AG04449 (cell line): ENCODE results near the gene CHRDL2.

Experiments
- CTCF ChIA-PET: fragments of 350-600 bp; formaldehyde crosslinking; extraction: SDS; loops from one replicate; lab custom pipeline; 2021; ENCODE audit warnings: antibody characterized with exemption; lab: Yijun Ruan, JAX
- POLR2A ChIA-PET: fragments of 400-600, 350-600 bp; formaldehyde crosslinking; extraction: SDS; loops from one replicate; lab custom pipeline; 2020; ENCODE audit warnings: antibody characterized with exemption, inconsistent platforms; lab: Yijun Ruan, JAX
- DNase-seq: peaks from one replicate; pipeline ENCODE4 v3.0.0-alpha.2; 2010; ENCODE audit warnings: low read depth, low spot score
- H3K4me3 ChIP-seq: 2 replicates; pipeline ENCODE4 v1.5.1; 2011; ENCODE audit warnings: low read depth, mild to moderate bottlenecking, control low read depth, low read length
- TF ChIP-seq, protein P1 (sequence below): IDR thresholded peaks from one replicate; pipeline ENCODE4 v1.5.1; 2011; ENCODE audit warnings: mild to moderate bottlenecking, moderate library complexity, low read length, control low read depth, inconsistent platforms; ENCODE audit not compliant: insufficient read depth; ENCODE audit errors: missing control alignments

Gene CHRDL2

DNA sequence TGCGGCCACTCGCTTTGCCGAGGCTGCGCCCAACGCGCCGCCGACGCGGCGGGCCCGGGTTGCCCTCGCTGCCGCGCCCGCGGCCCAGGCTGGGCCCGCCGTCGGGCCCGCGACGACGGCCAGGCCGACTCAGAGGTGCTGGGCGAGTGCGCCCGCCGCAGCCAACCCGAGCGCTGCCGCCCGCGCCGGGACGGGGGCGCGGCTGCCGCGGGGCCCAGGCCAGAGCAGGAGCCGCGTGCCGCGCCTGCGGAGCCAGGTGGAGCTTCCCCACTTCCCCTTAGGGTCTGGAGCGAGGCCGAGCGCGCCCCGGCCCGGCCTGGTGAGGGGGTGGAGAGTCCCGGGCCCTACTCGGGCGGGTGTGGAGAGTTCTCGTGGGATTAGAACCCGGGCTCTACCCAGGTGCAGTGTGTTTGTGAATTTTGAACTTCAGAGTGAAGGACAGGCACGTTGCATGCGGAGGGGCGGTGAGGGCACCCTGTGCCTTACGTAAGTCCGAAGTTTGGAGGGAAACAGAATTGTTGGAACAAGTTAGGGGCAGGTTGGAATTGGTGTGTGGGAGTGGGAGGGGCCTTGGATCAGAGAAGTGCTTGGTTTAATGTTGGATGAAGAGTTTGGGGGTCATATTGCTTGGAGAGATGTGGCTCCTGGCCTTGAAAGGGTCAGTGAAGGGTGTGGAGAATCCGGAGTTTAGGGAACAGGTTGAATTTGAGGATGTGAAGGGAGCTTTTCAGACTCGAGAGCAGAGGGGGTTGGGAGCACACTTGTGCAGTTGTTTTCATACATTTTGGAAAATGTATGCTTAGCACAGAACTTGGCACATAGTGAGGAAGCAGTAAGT is 18.1 kb upstream of the CHRDL2 start:
- ChIA-PET POLR2A (no interaction called here), CTCF (interaction anchor here (1.0 to 3.6 kb wide), 4 partner anchors 10 to 120 kb away, joined by 3 to 37 read pairs (median 6); no protein-coding TSS in a partner anchor)
- H3K4me3 ChIP-seq, result peak overlapping the region; percentile 73
- TF ChIP-seq, protein P1, sequence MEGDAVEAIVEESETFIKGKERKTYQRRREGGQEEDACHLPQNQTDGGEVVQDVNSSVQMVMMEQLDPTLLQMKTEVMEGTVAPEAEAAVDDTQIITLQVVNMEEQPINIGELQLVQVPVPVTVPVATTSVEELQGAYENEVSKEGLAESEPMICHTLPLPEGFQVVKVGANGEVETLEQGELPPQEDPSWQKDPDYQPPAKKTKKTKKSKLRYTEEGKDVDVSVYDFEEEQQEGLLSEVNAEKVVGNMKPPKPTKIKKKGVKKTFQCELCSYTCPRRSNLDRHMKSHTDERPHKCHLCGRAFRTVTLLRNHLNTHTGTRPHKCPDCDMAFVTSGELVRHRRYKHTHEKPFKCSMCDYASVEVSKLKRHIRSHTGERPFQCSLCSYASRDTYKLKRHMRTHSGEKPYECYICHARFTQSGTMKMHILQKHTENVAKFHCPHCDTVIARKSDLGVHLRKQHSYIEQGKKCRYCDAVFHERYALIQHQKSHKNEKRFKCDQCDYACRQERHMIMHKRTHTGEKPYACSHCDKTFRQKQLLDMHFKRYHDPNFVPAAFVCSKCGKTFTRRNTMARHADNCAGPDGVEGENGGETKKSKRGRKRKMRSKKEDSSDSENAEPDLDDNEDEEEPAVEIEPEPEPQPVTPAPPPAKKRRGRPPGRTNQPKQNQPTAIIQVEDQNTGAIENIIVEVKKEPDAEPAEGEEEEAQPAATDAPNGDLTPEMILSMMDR, result no peak
- DNase-seq, result no peak

DNA sequence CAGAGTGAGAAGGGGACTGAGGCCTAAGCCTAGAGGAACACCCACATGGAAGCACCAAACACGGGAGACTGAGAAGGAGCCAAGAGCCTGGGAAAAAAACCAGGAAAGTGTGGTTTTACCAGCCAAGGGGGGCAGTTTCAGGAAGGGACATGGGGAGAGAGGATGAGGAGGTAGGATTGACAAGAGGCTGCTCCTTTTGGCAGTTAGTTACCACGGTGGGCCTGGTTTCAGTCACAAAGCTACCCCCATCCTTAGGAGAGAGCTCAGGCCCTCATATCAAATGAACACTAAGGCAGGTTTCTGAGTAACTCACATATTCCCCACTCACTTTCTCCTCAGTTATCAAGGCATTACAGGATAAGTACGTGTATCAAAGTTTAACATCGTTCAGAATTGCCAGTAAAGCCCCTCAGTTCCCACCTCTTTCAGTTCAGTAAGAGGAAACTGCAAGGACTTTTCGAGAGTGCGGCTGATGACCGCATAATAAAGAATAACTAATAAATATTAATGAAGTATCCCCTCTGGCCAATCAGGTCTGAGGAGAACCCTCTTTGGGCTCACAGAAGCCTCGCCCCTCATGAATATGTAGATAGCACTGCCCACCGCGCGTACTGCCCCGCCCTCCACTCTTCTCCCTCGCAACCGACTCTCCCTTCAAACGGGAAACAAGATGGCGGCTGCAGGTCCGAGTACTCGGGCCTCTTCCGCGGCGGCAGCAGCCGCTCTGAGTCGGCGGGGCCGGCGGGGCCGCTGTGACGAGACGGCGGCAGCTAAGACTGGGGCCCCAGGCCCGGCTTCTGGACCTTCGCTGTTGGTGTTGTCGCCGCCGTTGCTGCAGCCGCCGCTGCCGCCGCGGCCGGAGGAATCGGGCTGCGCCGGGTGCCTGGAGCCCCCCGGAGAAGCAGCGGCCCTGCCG is 17.2 kb upstream of the CHRDL2 start, which contains the start of gene RNF169:
Gene RNF169, plus strand, starts transcription at position 639 of the 916 bp plus-strand sequence. Its CDS starts 32 bp downstream, at position 671.
- CTCF ChIA-PET, result interaction anchor here (0.8 to 3.6 kb wide), 8 partner anchors 9 to 295 kb away, joined by 3 to 37 read pairs (median 4); no protein-coding TSS in a partner anchor
- TF ChIP-seq, protein P1, result no peak
- POLR2A ChIA-PET, result interaction anchor here (0.6 kb wide), 1 partner anchor 1639 kb away, joined by 3 read pairs; no protein-coding TSS in a partner anchor
- peak; percentile 79 for DNase-seq
- H3K4me3 ChIP-seq, result peak within 1 kb of the TSS; percentile 73

DNA sequence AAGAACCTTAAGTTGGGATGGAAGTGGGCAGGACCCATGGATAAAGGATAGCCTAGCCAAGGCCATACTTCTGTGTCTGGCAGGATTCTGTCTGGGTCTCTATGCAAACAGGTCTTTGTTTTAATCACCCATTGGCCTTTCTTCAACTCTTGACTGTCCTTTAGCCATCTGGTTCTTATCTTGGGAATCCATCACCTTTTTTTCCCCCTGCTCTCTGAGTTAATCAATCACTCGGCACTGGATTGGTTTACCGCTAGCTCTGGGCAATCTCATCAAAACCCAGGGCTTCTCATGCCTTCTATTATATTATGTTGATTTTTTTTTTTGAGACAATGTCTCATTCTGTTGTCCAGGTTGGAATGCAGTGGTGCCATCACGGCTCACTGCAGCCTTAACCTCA is 15.6 kb upstream of the CHRDL2 start:
- TF ChIP-seq, protein P1, result no peak
- H3K4me3 ChIP-seq, result no peak overlapping the region
- ChIA-PET CTCF (interaction anchor here (1.2 to 3.6 kb wide), 4 partner anchors 7 to 45 kb away, joined by 3 to 37 read pairs (median 4); no protein-coding TSS in a partner anchor), POLR2A (no interaction called here)
- DNase-seq, result no peak

DNA sequence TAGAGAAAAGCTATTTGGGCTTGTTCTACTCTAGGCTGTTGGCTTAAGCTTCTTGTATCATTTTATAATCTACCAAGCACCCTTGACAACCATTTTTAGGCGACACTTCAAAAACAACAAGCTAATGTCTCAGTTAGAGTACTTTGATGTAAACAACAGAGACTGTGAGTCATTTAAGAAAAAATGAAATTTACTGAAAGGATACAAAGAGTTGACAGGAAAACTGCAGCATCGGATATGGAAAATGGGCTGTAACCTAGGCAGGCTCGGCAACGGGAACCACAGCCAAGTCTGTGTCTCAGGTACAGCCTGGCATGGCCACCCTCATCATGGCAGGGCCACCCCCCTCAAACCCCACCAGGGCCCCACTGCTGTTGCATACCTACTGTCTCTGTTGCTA is 13.1 kb upstream of the CHRDL2 start:
- DNase-seq, result no peak
- CTCF ChIA-PET, result interaction anchor here (0.9 to 3.3 kb wide), 7 partner anchors 10 to 186 kb away, joined by 3 to 19 read pairs (median 5); no protein-coding TSS in a partner anchor
- POLR2A ChIA-PET, result no interaction called here
- no peak overlapping the region for H3K4me3 ChIP-seq
- TF ChIP-seq, protein P1, result no peak

DNA sequence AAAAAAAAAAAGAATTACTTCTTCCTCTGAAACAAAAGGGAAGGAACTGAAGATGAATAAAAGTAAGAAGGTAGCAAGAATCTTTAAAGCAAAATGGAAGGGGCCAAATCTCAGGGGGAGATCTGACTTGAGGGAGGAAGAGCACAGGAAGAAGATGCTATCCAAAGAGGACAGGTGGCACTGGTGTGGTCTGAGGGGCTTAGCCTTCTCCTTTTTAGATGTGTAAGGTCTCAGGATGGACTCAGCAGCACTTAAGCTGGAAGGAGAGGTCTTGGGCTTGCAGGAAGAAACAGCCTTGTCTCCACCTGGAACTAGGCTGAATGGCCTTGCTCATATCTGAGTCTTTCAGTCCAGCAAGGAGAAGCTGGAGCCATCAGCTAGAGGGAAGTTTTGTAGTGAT is 12.4 kb upstream of the CHRDL2 start:
- no peak for DNase-seq
- no peak overlapping the region for H3K4me3 ChIP-seq
- CTCF ChIA-PET, result interaction anchor here (0.8 to 3.3 kb wide), 9 partner anchors 10 to 290 kb away, joined by 3 to 19 read pairs (median 5); no protein-coding TSS in a partner anchor
- POLR2A ChIA-PET, result no interaction called here
- TF ChIP-seq, protein P1, result no peak
